WTC11 (cell line): ENCODE results near the gene SDE2. TPM values are rescaled to one million over a fixed set of nuclear protein-coding genes. Genes with fewer than 3 reads are reported as not detected.

Source experiments
- ATF1 ChIP-seq: sonication (generic); formaldehyde crosslinking; IDR thresholded peaks from 2 replicates; pipeline ENCODE4 v1.8.1; 2023; ENCODE audit warnings: mild to moderate bottlenecking, moderate library complexity, missing genetic modification reagents
- CBFB ChIP-seq: sonication (generic); formaldehyde crosslinking; IDR thresholded peaks from 2 replicates; pipeline ENCODE4 v1.8.1; 2022; ENCODE audit warnings: mild to moderate bottlenecking, low read depth, missing genetic modification reagents
- FOXJ3 ChIP-seq: sonication (generic); formaldehyde crosslinking; IDR thresholded peaks from 2 replicates; pipeline ENCODE4 v1.9.0; 2021; ENCODE audit warnings: missing genetic modification reagents, mild to moderate bottlenecking, borderline replicate concordance
- GABPB1 ChIP-seq: sonication (generic); formaldehyde crosslinking; IDR thresholded peaks from 2 replicates; pipeline ENCODE4 v1.8.1; 2023; ENCODE audit warnings: mild to moderate bottlenecking, missing genetic modification reagents
- GTF2I ChIP-seq: fragments of 250-450 bp; sonication (Bioruptor Pico); conservative IDR thresholded peaks from 2 replicates; pipeline ENCODE4 v1.4.0; 2021; ENCODE audit warnings: mild to moderate bottlenecking
- HMGA2 ChIP-seq: fragments of 250-450 bp; sonication (Bioruptor Pico); IDR thresholded peaks from 2 replicates; pipeline ENCODE4 v1.4.0; 2021; ENCODE audit warnings: mild to moderate bottlenecking, moderate library complexity
- IRF2 ChIP-seq: sonication (generic); formaldehyde crosslinking; IDR thresholded peaks from 2 replicates; pipeline ENCODE4 v1.8.0; 2022; ENCODE audit warnings: low read depth, missing genetic modification reagents, borderline replicate concordance
- JUN ChIP-seq: sonication (generic); formaldehyde crosslinking; IDR thresholded peaks from 2 replicates; pipeline ENCODE4 v1.8.0; 2023; ENCODE audit warnings: mild to moderate bottlenecking, missing genetic modification reagents
- KAT7 ChIP-seq: sonication (generic); formaldehyde crosslinking; IDR thresholded peaks from 2 replicates; pipeline ENCODE4 v1.8.1; 2023; ENCODE audit warnings: missing genetic modification reagents, mild to moderate bottlenecking, borderline replicate concordance
- NR2C2 ChIP-seq: sonication (generic); formaldehyde crosslinking; IDR thresholded peaks from 2 replicates; pipeline ENCODE4 v1.8.0; 2022; ENCODE audit warnings: mild to moderate bottlenecking, missing genetic modification reagents
- OVOL2 ChIP-seq: fragments of 250-450 bp; sonication (Bioruptor Pico); IDR thresholded peaks from 2 replicates; pipeline ENCODE4 v1.9.0; 2021; ENCODE audit warnings: mild to moderate bottlenecking, borderline replicate concordance
- RORB ChIP-seq: fragments of 250-450 bp; sonication (Bioruptor Pico); IDR thresholded peaks from 2 replicates; pipeline ENCODE4 v1.9.0; 2021; ENCODE audit warnings: mild to moderate bottlenecking
- SMAD4 ChIP-seq: sonication (generic); formaldehyde crosslinking; IDR thresholded peaks from 2 replicates; pipeline ENCODE4 v1.8.0; 2022; ENCODE audit warnings: mild to moderate bottlenecking, missing genetic modification reagents
- ZNF219 ChIP-seq: sonication (generic); formaldehyde crosslinking; IDR thresholded peaks from 2 replicates; pipeline ENCODE4 v1.8.0; 2023; ENCODE audit warnings: missing genetic modification reagents, mild to moderate bottlenecking, borderline replicate concordance
- ZNF232 ChIP-seq: sonication (generic); formaldehyde crosslinking; IDR thresholded peaks from 2 replicates; pipeline ENCODE4 v1.8.0; 2022; ENCODE audit warnings: mild to moderate bottlenecking, missing genetic modification reagents
- ZNF263 ChIP-seq: sonication (generic); formaldehyde crosslinking; IDR thresholded peaks from 2 replicates; pipeline ENCODE4 v1.8.1; 2022; ENCODE audit warnings: low read depth, mild to moderate bottlenecking, moderate library complexity, missing genetic modification reagents
- ZNF396 ChIP-seq: fragments of 250-450 bp; sonication (Bioruptor Pico); IDR thresholded peaks from 2 replicates; pipeline ENCODE4 v1.8.0; 2021; ENCODE audit warnings: mild to moderate bottlenecking, moderate library complexity, borderline replicate concordance
- ZNF416 ChIP-seq: fragments of 250-450 bp; sonication (Bioruptor Pico); IDR thresholded peaks from 2 replicates; pipeline ENCODE4 v1.9.0; 2021; ENCODE audit warnings: mild to moderate bottlenecking, inconsistent platforms
- total RNA-seq: library from RNA; stranded (reverse); gene quantifications from 3 replicates; pipeline ENCODE4 v1.2.3, GENCODE V29; 2021
- TF ChIP-seq, protein P1 (sequence below): sonication (generic); formaldehyde crosslinking; IDR thresholded peaks from 2 replicates; pipeline ENCODE4 v1.8.0; 2022; ENCODE audit warnings: mild to moderate bottlenecking, missing genetic modification reagents
- TF ChIP-seq, protein P2 (sequence below): sonication (generic); formaldehyde crosslinking; conservative IDR thresholded peaks from 2 replicates; pipeline ENCODE4 v1.8.1; 2022; ENCODE audit warnings: mild to moderate bottlenecking, missing genetic modification reagents
- TF ChIP-seq, protein P3 (sequence below): fragments of 250-450 bp; sonication (Bioruptor Pico); IDR thresholded peaks from 2 replicates; pipeline ENCODE4 v1.9.0; 2021; ENCODE audit warnings: mild to moderate bottlenecking, borderline replicate concordance
- TF ChIP-seq, protein P4 (sequence below): fragments of 250-450 bp; sonication (Bioruptor Pico); IDR thresholded peaks from 2 replicates; pipeline ENCODE4 v1.9.0; 2021; ENCODE audit warnings: mild to moderate bottlenecking
- TF ChIP-seq, protein P5 (sequence below): sonication (generic); formaldehyde crosslinking; IDR thresholded peaks from 2 replicates; pipeline ENCODE4 v1.8.1; 2022; ENCODE audit warnings: low read depth, missing genetic modification reagents, borderline replicate concordance
- TF ChIP-seq, protein P6 (sequence below): sonication (generic); formaldehyde crosslinking; IDR thresholded peaks from 2 replicates; pipeline ENCODE4 v1.8.1; 2023; ENCODE audit warnings: mild to moderate bottlenecking, missing genetic modification reagents, moderate library complexity
- TF ChIP-seq, protein P7 (sequence below): sonication (generic); formaldehyde crosslinking; IDR thresholded peaks from 2 replicates; pipeline ENCODE4 v1.8.0; 2022; ENCODE audit warnings: mild to moderate bottlenecking, missing genetic modification reagents

The SDE2 gene
- total RNA-seq, 1 experiment from 2014 or later = 17.2 TPM

DNA sequence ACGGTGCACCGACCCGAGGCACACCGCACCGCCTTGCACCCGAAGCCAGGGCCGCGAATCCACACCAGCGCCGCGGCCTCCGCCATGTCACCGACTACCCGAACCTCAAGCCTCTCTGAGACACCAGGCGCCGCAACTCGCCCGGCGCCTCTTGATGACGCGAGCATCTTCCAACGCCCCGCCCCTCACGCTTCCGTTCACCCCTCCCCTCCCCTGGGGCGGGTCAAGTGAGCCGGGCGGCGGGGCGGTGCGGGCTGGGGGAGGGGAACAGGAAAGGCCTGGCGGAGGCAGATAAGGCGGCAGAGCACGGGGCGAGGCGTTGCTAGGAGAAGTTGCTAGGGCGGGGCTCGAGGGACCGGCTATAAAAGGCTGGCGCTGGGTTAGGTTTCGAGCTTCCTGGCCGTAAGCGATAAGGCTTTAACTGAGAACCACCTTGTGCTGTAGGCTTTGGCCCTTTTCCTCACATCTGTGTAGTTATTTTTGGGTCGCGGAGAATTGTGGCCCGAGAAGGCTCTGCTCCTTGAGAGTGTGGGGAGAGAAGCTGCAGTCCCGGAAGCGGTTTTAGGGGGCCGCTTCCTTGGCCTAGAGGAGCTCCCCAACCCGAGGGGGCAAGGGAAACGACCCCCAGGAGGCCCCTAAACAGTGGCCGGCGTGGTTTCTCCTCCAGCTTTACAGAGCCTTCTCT, at the start of gene SDE2 (continued):
- TF ChIP-seq, protein P1, sequence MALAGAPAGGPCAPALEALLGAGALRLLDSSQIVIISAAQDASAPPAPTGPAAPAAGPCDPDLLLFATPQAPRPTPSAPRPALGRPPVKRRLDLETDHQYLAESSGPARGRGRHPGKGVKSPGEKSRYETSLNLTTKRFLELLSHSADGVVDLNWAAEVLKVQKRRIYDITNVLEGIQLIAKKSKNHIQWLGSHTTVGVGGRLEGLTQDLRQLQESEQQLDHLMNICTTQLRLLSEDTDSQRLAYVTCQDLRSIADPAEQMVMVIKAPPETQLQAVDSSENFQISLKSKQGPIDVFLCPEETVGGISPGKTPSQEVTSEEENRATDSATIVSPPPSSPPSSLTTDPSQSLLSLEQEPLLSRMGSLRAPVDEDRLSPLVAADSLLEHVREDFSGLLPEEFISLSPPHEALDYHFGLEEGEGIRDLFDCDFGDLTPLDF (CRISPR knock-in tag) = no peak
- TF ChIP-seq SMAD4 (CRISPR knock-in tag) (no peak), OVOL2 (CRISPR knock-in tag) (no peak), ZNF396 (CRISPR knock-in tag) (no peak), JUN (no peak), ZNF263 (CRISPR knock-in tag) (no peak), GTF2I (CRISPR knock-in tag) (no peak), IRF2 (CRISPR knock-in tag) (no peak), NR2C2 (CRISPR knock-in tag) (no peak), ZNF232 (CRISPR knock-in tag) (no peak), RORB (no peak), ZNF219 (no peak), CBFB (CRISPR knock-in tag) (no peak), GABPB1 (CRISPR knock-in tag) (no peak), KAT7 (CRISPR knock-in tag) (0 out of 2 replicates have a peak, but pooled peaks have one; percentile 4), FOXJ3 (CRISPR knock-in tag) (no peak), HMGA2 (CRISPR knock-in tag) (no peak), ATF1 (no peak), ZNF416 (CRISPR knock-in tag) (no peak)
- TF ChIP-seq, protein P2, sequence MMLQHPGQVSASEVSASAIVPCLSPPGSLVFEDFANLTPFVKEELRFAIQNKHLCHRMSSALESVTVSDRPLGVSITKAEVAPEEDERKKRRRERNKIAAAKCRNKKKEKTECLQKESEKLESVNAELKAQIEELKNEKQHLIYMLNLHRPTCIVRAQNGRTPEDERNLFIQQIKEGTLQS (CRISPR knock-in tag) = no peak
- TF ChIP-seq, protein P3, sequence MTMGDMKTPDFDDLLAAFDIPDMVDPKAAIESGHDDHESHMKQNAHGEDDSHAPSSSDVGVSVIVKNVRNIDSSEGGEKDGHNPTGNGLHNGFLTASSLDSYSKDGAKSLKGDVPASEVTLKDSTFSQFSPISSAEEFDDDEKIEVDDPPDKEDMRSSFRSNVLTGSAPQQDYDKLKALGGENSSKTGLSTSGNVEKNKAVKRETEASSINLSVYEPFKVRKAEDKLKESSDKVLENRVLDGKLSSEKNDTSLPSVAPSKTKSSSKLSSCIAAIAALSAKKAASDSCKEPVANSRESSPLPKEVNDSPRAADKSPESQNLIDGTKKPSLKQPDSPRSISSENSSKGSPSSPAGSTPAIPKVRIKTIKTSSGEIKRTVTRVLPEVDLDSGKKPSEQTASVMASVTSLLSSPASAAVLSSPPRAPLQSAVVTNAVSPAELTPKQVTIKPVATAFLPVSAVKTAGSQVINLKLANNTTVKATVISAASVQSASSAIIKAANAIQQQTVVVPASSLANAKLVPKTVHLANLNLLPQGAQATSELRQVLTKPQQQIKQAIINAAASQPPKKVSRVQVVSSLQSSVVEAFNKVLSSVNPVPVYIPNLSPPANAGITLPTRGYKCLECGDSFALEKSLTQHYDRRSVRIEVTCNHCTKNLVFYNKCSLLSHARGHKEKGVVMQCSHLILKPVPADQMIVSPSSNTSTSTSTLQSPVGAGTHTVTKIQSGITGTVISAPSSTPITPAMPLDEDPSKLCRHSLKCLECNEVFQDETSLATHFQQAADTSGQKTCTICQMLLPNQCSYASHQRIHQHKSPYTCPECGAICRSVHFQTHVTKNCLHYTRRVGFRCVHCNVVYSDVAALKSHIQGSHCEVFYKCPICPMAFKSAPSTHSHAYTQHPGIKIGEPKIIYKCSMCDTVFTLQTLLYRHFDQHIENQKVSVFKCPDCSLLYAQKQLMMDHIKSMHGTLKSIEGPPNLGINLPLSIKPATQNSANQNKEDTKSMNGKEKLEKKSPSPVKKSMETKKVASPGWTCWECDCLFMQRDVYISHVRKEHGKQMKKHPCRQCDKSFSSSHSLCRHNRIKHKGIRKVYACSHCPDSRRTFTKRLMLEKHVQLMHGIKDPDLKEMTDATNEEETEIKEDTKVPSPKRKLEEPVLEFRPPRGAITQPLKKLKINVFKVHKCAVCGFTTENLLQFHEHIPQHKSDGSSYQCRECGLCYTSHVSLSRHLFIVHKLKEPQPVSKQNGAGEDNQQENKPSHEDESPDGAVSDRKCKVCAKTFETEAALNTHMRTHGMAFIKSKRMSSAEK (CRISPR knock-in tag) = no peak
- TF ChIP-seq, protein P4, sequence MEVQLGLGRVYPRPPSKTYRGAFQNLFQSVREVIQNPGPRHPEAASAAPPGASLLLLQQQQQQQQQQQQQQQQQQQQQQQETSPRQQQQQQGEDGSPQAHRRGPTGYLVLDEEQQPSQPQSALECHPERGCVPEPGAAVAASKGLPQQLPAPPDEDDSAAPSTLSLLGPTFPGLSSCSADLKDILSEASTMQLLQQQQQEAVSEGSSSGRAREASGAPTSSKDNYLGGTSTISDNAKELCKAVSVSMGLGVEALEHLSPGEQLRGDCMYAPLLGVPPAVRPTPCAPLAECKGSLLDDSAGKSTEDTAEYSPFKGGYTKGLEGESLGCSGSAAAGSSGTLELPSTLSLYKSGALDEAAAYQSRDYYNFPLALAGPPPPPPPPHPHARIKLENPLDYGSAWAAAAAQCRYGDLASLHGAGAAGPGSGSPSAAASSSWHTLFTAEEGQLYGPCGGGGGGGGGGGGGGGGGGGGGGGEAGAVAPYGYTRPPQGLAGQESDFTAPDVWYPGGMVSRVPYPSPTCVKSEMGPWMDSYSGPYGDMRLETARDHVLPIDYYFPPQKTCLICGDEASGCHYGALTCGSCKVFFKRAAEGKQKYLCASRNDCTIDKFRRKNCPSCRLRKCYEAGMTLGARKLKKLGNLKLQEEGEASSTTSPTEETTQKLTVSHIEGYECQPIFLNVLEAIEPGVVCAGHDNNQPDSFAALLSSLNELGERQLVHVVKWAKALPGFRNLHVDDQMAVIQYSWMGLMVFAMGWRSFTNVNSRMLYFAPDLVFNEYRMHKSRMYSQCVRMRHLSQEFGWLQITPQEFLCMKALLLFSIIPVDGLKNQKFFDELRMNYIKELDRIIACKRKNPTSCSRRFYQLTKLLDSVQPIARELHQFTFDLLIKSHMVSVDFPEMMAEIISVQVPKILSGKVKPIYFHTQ = no peak
- TF ChIP-seq, protein P5, sequence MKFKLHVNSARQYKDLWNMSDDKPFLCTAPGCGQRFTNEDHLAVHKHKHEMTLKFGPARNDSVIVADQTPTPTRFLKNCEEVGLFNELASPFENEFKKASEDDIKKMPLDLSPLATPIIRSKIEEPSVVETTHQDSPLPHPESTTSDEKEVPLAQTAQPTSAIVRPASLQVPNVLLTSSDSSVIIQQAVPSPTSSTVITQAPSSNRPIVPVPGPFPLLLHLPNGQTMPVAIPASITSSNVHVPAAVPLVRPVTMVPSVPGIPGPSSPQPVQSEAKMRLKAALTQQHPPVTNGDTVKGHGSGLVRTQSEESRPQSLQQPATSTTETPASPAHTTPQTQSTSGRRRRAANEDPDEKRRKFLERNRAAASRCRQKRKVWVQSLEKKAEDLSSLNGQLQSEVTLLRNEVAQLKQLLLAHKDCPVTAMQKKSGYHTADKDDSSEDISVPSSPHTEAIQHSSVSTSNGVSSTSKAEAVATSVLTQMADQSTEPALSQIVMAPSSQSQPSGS = no peak
- TF ChIP-seq, protein P6, sequence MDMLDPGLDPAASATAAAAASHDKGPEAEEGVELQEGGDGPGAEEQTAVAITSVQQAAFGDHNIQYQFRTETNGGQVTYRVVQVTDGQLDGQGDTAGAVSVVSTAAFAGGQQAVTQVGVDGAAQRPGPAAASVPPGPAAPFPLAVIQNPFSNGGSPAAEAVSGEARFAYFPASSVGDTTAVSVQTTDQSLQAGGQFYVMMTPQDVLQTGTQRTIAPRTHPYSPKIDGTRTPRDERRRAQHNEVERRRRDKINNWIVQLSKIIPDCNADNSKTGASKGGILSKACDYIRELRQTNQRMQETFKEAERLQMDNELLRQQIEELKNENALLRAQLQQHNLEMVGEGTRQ = no peak
- TF ChIP-seq, protein P7, sequence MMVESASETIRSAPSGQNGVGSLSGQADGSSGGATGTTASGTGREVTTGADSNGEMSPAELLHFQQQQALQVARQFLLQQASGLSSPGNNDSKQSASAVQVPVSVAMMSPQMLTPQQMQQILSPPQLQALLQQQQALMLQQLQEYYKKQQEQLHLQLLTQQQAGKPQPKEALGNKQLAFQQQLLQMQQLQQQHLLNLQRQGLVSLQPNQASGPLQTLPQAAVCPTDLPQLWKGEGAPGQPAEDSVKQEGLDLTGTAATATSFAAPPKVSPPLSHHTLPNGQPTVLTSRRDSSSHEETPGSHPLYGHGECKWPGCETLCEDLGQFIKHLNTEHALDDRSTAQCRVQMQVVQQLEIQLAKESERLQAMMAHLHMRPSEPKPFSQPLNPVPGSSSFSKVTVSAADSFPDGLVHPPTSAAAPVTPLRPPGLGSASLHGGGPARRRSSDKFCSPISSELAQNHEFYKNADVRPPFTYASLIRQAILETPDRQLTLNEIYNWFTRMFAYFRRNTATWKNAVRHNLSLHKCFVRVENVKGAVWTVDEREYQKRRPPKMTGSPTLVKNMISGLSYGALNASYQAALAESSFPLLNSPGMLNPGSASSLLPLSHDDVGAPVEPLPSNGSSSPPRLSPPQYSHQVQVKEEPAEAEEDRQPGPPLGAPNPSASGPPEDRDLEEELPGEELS = peak; percentile 40; the same call in 1 of the 2 replicates
